GM21515 (cell line): ENCODE measurements around the gene TMEM115.
"Not testable (repeated sequence)": the region's sequence is repeated elsewhere in the genome, so short reads cannot be mapped to it uniquely, and the experiment has no call there.

Source experiments
- ATAC-seq: cut with Tn5 transposase; IDR thresholded peaks from one replicate; pipeline ENCODE4 v1.9.1; 2021; ENCODE audit not compliant: unreplicated experiment

Gene TMEM115

DNA sequence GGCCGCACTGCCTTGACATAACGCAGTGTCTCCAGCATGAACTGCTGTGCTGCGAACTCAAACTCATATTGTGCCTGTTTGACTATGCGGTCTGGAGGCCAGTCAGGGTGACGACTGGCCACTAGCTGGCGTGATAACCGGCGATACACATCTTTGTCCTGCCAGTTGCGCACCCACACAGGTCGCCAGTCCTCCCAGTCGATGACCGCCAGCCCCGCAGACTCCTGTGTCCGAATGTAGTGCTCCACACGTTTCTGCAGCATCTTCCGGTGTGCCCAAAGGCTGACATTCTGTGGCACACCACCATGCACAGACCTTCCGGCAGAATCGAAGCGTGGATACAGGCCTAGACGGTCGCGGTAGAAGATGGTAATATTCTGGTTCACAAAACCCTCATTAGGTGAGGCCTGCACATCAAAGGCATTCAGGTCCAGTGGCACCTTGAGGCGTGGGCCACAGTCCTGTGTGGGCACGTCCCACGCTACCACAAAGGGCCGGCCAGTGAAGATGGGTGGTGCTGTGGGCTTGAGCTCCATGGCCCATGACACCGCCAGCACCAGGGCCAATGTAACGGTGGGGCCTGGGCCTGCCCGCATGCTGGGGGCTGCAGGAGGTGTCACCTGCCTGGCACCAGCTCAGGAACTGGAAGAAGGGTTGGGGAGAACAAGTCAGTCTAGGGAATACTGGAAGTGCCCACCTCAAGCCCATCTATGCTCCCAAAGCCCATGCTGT, 39.3 kb downstream of the TMEM115 start:
- no peak for ATAC-seq

DNA sequence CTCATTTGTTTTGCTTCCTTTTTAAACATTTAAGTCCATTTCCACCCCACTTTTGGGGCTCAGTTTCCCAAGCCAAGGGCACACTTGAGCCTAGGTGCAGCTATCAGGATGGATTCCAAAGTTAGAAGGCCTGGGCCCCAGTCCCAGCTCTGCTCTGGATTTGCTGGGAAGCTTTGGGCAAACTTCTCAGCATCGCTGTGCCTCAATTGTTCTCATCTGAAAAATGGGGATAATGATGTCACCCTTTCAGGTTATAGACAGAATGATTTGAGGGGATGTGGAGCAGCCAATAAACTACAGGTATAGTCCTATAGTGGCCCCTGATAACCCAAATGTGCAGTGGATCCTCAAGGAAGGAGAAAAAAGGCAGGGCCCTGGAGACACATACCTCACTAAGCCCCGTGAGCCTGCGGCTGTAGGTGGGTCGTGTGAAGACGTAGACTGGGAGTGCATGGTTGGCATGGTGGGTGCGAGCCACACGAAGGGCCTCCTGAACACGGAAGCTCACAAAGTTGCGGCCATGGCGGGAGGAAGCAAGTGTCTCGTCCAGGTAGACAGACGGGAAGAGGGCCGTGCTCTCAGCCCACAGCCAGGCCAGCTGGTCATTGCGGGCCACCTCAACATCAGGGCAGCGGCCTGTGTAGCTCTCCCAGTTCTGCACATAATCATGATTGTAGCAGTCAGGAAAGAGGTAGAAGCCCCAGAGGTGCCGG, 40.0 kb downstream of the TMEM115 start:
- ATAC-seq = no peak

- no peak for ATAC-seq
Measured at GRCh38 chr3:50318615-50319014, 40.7 kb downstream of the TMEM115 start.

GRCh38 chr3:50318163-50318562, 41.2 kb downstream of the TMEM115 start:
- no peak for ATAC-seq

DNA sequence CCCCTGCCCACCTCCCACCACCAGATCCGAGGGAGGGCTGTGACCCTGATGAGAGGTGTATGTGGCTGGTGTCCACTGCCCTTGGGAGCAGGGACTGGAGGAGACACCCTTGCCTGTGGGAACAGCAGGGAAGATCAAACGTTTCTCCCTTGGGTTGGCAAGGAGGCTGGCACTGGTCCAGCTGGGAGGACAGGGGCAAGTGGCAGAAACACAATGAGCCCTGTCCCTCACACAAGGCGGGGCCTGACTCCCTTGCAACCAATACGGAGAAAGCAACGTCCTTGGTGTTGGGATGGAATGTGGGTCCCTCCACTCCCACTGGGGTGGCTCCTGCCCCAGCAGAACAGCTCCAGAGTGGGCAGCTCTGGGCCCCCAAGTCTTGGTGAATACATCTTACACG, 42.0 kb downstream of the TMEM115 start:
- ATAC-seq = no peak

- ATAC-seq = no peak
Measured at GRCh38 chr3:50316657-50317242, 42.6 kb downstream of the TMEM115 start.

GRCh38 chr3:50314816-50315215, 44.5 kb downstream of the TMEM115 start:
- no peak for ATAC-seq

DNA sequence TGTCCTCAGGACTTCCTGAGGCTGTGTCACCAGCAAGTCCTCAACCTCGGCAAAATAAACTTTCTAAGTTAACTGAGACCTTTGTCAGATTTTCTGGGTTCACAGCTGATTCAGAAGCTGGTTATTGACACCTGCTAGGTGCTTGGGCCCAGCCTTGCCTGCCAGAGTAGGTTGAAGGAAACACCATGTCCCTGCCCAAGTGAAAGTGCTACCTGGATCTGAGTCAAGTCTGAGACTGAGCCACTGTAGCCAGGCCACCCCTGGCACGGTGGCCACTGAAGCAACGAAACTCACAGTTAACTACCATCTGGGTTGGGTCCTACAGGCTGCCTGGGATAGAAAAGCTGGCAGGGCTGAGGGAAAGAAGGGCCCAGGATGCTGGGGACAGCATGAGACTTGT, 45.0 kb downstream of the TMEM115 start:
- ATAC-seq = no peak

GRCh38 chr3:50312041-50312440, 47.3 kb downstream of the TMEM115 start:
- ATAC-seq = not testable (repeated sequence)
